T47D (cell line): ENCODE measurements around the gene RGS7.
"Not testable (repeated sequence)": the region's sequence is repeated elsewhere in the genome, so short reads cannot be mapped to it uniquely, and the experiment has no call there.

Source experiments
- DNase-seq, 2 experiments: peaks; one replicate each; pipeline versions ENCODE4 v3.0.0 to v3.0.0-alpha.2; 2011 to 2012; ENCODE audit warnings: low read depth in 1 of 2, low spot score in 1 of 2
- JUND ChIP-seq: IDR thresholded peaks from 2 replicates; pipeline ENCODE4 v1.6.1; 2012; ENCODE audit warnings: low read depth
- in situ Hi-C: cut with HindIII; loops from 2 replicates; pipeline ENCODE4 v1.10.0; 2016; ENCODE audit warnings: low sequenced_read_pairs, low pct_unique_long_range_greater_than_20kb

The RGS7 gene

GRCh38 chr1:240980342-240980741 lies 376.7 kb downstream of the RGS7 start:
- DNase-seq, result no peak
- no peak for TF ChIP-seq JUND
- in situ Hi-C loops, result no loop called here

- in situ Hi-C loops, result no loop called here
- no peak for DNase-seq
- TF ChIP-seq JUND, result no peak
Measured at GRCh38 chr1:240976685-240977084, 380.3 kb downstream of the RGS7 start.

GRCh38 chr1:240973875-240974274 lies 383.1 kb downstream of the RGS7 start:
- no peak for TF ChIP-seq JUND
- in situ Hi-C loops, result no loop called here
- no peak for DNase-seq

DNA sequence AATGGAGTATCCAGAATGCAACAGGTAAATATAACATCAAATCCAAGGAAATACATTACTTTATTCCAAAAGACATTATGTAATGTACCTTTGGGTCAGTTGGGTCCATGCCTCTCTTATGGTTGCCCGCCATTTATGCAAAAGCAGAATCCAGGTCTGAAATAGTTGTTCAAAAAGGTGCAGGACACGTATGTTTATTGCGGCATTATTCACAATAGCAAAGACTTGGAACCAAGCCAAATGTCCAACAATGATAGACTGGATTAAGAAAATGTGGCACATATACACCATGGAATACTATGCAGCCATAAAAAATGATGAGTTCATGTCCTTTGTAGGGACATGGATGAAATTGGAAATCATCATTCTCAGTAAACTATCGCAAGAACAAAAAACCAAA lies 384.9 kb downstream of the RGS7 start:
- DNase-seq, in situ Hi-C loops: not testable (repeated sequence)

GRCh38 chr1:240970253-240970652 lies 386.8 kb downstream of the RGS7 start:
- no peak for TF ChIP-seq JUND
- DNase-seq, result no peak
- in situ Hi-C loops, result no loop called here

- no peak for TF ChIP-seq JUND
- in situ Hi-C loops, result no loop called here
- DNase-seq, result no peak
Measured at GRCh38 chr1:240968864-240969263, 388.1 kb downstream of the RGS7 start.

GRCh38 chr1:240967070-240967724 lies 389.8 kb downstream of the RGS7 start:
- TF ChIP-seq JUND, result no peak
- in situ Hi-C loops, result no loop called here
- peak; percentile 12 to 78 for DNase-seq

DNA sequence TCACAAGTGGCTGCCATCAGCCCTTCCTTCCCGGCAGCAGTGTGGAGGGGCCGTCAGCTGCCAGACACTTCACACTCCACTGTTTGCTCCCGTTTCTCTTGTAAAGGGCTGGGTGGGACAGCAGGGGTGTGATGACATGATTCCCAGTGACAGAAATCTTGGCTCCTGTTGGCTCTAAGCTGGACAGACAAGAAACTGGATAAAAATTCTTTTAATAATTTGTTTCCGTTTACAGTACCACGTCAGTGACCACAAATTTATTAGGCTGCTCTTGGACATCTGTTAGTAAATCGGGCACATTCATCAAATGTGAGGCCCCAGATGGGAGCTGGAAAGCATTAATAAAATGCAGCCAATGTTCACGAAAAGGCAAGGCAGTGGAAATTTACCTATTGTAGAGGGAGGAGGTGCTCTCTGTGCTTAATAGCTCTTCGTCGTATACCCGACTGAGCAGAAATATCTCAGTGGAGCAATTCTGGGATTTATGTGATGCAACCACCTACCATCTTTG lies 391.4 kb downstream of the RGS7 start:
- TF ChIP-seq JUND, result no peak
- no peak for DNase-seq
- in situ Hi-C loops, result no loop called here

- DNase-seq, result no peak
- no peak for TF ChIP-seq JUND
- in situ Hi-C loops, result no loop called here
Measured at GRCh38 chr1:240962086-240962485, 394.9 kb downstream of the RGS7 start.

GRCh38 chr1:240956424-240956823 lies 400.6 kb downstream of the RGS7 start:
- in situ Hi-C loops, result no loop called here
- no peak for DNase-seq
- no peak for TF ChIP-seq JUND

GRCh38 chr1:240956020-240956419 lies 401.0 kb downstream of the RGS7 start:
- DNase-seq, result no peak
- no peak for TF ChIP-seq JUND
- in situ Hi-C loops, result no loop called here

DNA sequence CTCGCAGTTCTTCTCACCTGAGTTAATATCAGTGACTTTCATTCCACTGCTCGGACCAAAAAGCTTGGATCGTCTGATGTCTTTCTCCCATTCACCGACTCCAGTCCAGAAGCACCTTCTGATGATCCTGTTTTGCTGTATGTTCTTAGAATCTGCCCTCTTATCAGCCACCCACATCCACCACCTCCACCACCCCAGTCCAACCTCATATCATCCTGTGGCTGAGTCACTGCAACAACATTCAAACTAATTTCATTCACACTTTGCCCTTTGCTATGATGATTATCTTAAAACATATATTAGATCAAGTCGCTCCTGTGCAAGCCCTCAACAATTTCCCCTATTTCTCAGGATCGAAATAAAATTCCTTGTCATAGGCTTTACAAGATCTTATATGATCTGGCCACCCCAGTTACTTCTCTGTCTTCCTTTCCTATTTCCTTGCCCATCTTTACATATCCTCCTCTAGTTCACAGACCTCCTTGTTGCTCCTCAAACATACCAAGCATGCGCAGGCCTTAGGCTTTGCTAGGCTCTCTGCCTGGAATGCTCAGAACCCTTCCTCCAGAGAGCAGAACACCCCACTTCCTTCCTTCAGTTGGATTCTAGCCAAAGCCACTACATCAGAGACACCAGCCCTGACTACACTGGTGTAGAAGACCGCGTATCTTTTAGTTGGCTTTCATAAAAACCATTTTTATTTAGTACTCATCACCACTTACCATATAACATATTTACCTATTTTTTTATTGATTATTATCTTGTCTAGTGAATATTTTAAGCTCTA lies 409.4 kb downstream of the RGS7 start:
- no peak for DNase-seq
- TF ChIP-seq JUND, result no peak
- in situ Hi-C loops, result no loop called here

DNA sequence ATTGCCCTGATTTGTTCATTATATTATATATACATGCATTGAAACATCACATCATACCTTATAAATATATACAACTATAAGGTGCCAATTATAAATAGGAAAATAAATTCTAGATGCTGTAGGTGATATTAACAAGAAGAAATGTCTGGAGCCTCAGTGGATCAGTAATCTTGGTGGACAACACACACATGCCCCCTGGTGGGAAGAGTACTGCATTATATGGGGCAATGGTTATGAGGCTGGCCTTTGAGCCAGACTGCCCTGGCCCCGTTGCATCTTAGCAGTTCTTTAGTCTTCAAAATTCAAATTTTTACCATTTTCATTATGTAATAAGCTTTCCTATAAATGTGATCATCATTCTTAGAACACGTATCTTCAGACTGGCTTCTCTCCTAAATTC lies 410.1 kb downstream of the RGS7 start:
- no peak for TF ChIP-seq JUND
- in situ Hi-C loops, result no loop called here
- DNase-seq, result peak; percentile 28 to 75
